D341Med (cell line): Measurements from ENCODE around the gene MYL11.
"Not testable (repeated sequence)": the region's sequence is repeated elsewhere in the genome, so short reads cannot be mapped to it uniquely, and the experiment has no call there.

Experiments
- DNase-seq: peaks from one replicate; pipeline ENCODE4 v3.0.0; 2012; ENCODE audit warnings: low spot score

Gene MYL11

DNA sequence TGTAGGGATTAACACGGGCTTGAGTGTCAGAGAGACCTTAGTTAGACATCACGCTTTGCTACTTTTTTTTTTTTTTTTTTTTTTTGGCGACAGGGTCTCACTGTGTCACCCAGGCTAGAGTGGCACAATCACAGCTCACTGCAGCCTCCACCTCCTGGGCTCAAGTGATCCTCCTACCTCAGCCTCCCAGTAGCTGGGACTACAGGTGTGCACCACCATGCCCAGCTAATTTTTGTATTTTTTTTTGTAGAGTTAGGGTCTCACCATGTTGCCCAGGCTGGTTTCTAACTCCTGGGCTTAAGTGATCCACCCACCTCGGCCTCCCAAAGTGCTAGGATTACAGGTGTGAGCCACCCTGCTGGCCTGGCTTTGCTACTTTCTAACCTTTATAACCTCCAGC, 22.0 kb downstream of the MYL11 start:
- DNase-seq, result not testable (repeated sequence)

DNA sequence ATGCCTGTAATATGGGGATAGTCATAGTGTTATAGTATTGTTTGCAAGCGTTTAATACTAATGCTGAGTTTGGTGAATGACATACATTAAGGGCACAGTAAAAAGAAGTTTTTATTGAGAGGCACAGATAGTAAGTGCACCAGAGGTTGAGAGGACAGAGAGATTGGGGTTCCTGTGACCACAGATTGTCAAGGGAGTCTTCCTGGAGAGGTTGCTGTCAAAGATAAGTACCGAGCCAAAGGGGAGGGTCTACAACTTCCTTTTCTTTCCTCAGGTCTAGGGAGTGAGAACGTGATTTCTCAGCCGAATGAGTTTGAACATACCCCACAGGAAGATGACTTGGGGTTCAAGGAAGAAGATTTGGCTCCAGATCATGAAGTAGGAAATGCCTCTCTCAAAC, 22.5 kb downstream of the MYL11 start:
- DNase-seq, result no peak

DNA sequence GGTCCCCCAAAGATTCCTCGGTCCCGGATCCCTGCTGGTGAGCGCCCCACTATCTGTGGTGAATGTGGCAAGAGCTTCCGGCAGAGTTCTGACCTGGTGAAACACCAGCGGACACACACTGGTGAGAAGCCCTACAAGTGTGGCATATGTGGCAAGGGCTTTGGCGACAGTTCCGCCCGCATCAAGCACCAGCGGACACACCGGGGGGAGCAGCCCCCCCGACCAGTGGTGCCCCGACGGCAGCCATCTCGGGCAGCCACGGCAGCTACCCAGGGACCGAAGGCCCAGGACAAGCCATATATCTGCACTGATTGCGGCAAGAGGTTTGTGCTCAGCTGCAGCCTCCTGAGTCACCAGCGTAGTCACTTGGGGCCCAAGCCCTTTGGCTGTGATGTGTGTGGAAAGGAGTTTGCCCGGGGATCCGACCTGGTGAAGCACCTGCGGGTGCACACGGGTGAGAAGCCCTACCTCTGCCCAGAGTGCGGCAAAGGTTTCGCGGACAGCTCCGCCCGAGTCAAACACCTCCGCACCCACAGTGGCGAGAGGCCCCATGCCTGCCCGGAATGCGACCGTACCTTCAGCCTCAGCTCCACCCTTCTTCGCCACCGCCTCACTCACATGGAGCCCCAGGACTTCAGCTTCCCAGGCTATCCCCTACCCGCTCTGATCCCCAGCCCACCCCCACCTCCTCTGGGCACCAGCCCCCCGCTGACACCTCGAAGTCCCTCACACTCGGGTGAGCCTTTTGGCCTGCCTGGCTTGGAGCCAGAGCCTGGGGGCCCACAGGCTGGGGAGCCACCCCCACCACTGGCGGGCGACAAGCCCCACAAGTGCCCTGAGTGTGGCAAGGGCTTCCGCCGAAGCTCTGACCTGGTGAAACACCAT, 23.4 kb downstream of the MYL11 start:
- DNase-seq, result no peak

DNA sequence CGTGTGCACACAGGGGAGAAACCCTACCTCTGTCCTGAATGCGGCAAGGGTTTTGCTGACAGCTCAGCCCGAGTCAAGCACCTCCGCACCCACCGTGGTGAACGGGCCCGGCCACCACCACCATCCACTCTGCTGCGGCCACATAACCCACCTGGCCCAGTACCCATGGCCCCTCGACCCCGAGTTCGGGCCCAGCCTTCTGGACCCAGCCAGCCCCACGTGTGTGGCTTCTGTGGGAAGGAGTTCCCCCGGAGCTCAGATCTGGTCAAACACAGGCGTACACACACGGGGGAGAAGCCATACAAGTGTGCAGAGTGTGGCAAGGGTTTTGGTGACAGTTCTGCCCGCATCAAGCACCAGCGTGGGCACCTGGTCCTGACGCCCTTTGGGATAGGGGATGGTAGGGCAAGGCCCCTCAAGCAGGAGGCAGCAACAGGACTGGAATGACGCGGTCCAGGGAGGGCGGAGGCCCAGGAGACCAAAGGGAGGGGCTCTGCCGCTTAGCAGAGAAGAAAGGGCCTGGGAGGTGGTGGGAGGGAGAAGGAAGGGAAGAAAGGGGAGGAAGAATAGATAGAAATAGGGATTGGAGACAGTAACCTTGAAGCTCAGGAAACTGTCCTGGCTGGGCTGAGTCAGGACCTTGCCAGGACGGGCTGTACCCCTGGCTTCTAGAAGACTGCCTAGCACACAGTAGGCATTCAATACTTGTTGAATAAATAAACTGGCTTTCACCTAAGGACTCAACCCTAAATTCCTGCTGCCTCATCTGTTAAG, 24.2 kb downstream of the MYL11 start:
- no peak for DNase-seq

DNA sequence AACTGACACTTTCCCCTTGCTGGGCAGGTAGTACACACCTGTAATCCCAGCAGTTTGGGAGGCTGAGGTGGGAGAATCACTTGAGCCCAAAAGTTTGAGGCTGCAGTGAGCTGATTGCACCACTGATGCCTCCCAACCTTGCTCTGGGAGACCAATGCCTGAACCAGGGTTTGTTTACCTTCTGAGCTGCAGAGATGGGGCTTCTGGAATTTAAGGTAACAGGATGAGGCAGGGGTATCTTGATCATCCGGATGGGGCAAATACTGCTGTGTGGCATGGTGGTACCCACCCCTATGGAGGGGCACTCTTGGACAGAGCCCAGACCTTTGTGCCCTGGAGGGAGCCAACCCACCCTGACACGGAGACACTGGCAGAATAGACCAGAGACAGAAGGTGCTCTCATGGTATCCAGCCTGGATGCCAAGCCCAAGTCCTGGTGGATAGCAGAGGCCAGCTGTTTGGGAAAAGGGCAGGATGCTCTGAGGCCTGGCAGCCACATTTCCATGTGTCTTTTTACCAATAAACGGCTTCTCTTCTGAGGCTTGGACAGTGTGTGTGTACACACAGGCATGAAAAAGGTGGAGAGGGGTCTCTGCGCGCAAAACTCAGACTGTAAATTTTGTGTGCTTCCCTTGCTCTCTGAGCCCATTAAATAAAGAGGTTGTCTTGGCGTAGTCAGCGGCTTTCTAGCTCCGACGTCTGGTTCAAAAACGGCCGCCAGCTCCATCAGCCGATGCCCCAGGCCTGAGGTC, 25.0 kb downstream of the MYL11 start:
- no peak for DNase-seq

DNA sequence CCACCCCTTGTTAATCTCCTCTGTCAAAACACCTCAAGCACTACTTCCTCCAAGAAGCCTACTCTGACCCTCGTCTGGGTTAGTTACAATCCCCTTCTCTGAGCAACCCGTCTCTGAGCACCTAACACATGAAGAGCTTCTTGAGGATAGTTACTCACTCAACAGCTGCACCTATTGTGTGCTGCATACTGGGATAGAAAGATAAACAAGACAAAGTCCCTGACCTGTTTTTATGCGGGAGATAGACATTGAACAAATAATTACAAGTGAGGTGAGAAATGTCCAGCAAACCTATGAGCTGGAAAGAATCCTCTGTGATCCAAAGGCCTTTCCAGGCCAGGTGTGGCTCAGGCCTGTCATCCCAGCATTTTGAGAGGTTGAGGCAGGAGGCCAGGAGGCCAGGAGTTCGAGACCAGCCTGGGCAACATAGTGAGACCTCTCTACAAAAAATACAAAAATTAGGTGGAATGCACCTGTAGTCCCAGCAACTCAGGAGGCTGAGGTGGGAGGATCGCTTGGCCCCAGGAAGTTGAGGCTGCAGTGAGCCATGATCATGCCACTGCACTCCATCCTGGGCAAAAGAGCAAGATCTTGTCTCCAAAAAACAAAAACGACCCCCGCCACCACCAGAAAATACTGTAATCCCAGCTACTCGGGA, 27.3 kb downstream of the MYL11 start:
- DNase-seq, result no peak

DNA sequence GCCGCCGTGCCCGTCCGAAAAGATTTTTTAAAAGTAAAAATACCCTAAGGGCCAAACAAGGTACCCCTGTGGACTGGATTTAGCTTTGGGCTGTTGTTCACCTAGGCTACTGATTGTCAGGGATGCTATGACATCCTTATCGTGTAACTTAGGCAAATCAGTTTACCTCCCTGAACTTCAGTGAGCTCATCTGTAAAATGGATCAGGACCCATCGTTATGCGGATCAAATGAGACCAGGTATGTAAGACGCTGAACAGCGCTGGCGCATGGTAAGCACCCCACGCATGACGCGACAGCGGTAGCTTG, 32.1 kb downstream of the MYL11 start:
- DNase-seq, result no peak

DNA sequence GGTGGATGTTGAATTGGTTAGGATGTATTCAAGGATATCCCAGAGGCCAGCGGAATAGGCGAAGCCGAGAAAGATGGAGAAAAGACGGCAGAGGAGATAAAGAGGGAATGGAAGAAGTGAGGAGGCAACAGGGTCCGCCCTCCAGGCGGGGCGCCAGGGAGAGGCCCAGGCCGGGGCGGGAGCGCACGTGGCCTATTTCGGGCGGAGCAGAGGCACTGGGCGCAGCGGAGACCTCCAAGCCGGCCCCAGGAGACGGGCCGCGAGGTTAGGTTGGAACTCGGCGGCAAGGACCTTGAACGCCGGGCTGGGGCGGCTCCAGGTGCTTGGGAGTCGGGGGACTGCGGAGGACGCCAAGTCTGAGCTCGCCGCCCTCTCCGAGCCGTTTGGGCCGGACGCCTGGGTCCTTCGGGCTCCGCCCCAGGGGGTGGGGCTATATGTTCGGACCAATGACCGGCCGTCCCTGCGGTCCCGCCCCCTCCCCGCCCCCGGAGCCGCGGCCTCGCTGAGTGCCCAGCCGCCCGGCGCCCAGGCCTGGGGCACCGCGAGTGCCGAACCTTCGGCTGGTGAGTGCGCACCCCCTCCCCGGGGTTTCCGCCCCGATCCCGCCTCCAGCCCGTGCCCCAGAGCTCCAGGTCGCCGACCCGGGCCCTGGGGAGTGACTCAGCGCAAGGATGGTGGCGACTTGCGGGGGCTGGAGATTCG, 32.7 kb downstream of the MYL11 start, which contains the start of gene ZNF771:
ZNF771 (plus strand) TSS at position 505 of the 702 bp plus-strand sequence. CDS start 448 bp downstream, outside the sequence.
- DNase-seq, result peak; percentile 93

DNA sequence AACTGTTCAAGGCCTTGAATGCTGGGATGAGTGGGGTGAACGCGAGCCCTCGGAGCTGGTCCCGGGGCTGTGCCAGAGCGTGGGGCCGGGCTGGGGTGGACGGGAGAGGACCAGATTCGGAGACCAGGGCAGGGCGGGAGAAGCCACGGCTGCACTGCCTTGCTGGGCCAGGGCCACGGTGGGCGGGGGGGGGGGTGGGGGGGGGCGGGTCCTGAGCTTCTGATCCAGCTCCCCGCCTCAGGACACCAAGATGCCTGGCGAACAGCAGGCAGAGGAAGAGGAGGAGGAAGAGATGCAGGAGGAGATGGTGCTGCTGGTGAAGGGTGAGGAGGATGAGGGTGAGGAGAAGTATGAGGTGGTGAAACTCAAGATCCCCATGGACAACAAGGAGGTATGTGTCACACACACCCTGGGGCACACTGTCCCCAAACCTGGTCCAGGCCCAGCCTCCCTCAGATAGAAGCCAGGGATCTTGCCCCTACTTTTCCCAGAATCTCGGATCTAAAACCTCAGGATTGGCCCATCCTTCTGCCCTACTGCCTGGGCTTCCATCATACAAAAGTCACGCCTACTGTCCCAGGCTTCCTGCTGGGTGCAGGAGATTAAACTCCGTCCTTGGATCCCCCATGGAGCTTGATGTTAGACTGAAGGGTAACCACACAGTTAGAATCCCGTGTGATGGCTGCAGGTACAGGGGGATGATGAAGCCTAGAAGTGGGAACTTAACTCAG, 33.4 kb downstream of the MYL11 start:
- peak; percentile 52 for DNase-seq

DNA sequence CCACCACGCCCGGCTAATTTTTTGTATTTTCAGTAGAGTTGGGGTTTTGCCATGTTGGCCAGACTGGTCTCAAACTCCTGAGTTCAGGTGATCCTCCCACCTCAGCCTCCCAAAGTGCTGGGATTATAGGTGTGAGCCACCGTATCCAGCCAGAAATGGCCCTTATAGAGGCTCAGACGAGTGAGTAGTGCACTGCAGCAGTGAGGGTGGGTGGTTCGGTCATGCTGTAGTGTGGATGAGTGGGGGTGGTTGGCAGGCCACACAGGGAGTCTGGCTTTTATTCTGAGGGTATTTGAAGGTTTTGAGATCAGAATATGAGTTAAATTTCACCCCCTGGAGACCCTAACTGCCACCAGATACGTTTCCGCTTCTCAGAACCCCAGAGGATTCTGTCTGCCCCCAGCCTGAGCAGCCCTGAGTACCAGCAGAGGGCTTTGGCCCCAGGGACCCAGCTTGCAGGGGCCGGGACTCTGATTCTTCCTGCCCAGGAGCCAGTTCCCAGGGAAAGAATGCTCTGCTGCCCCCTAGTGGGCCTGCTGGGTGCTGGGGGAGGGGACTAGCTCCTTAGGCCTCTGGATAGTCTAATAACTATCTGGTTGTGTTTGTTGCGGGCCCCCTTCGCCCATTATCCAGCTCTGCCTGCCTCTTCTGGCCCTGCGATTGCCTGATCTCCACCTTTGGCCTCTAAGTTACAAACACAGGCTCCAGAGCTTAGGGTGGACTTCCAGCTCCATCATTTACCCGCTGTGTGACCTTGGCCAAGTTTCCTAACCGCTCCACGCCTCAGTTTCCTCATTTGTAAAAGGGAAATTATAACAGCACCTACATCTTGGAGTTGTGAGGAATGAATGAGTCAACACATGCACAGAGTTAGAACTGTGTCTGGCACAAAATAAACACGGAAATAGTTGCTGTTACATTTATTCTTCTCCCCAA, 34.8 kb downstream of the MYL11 start:
- DNase-seq, result peak; percentile 88

DNA sequence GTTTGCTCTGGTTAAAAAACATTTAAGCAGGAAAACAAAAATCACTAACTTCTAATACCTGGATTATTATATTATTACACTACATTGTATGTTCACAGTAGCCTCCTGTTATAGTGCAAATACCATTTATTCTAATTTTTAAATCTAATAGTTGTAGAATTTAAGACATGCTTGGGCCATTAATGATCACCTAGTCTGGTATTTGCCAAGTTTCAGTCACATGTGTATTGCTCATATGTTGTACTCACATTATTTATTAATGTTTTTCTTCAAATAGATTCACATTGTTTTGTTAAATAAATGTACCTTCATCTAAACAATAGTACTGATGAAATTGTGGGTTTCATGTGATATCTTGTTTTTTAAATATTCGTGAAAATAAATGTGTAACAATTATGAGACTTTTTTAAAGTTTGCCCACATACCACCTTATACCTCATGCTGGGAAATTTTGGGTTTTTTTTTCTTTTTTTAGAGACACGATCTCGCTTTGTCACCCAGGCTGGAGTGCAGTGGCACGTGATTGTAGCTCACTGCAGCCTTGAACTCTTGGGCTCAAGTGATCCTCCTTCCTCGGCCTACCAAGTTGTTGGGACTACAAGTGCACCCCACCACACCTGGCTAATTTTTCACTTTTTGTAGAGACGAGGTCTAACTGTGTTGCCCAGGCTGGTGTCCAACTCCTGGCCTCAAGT, 38.7 kb downstream of the MYL11 start:
- no peak for DNase-seq

DNA sequence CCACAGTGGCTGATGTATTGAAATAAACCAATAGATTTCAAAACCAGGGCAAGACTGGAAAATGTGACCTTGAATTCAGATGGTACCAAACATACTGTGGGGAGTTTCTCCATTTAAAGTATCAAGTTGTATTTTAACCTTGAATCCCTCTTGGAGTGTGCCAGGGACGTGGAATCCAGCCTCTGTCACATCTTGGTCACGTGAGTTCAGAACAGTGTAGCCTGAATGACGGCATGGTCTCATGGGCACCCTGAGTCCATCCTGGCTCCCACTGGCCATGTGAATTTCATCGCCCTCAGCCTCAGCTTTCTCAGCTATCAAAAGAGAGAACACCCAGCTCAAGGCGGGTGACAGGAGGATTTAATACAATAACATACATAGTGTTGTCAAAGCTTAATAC, 39.6 kb downstream of the MYL11 start:
- no peak for DNase-seq

DNA sequence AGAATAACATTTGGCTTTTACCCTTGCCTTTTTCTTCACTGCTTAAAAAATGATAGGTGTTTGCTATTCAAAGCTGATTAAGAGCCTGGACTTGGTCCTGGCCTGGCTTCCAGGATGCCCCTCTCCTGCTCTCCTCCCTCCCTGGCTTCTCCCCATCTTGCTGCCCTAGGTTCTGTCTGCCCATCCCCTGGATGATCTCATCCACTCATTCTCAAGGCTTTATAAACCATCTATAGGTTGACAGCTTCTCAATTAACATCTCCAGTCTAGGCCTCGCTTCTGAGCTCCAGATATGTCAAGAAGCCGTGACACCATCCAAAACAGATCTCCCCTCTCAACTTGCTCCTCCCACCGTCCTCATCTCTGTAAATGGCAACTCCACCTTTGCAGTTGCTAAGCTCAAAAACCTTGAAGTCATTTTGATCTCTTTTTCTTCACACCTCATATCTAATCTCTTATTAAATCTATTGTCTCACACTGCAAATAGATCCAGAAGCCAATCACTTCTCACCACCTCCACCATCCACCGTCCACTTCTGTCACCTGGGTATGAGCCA, 41.5 kb downstream of the MYL11 start:
- DNase-seq, result no peak

DNA sequence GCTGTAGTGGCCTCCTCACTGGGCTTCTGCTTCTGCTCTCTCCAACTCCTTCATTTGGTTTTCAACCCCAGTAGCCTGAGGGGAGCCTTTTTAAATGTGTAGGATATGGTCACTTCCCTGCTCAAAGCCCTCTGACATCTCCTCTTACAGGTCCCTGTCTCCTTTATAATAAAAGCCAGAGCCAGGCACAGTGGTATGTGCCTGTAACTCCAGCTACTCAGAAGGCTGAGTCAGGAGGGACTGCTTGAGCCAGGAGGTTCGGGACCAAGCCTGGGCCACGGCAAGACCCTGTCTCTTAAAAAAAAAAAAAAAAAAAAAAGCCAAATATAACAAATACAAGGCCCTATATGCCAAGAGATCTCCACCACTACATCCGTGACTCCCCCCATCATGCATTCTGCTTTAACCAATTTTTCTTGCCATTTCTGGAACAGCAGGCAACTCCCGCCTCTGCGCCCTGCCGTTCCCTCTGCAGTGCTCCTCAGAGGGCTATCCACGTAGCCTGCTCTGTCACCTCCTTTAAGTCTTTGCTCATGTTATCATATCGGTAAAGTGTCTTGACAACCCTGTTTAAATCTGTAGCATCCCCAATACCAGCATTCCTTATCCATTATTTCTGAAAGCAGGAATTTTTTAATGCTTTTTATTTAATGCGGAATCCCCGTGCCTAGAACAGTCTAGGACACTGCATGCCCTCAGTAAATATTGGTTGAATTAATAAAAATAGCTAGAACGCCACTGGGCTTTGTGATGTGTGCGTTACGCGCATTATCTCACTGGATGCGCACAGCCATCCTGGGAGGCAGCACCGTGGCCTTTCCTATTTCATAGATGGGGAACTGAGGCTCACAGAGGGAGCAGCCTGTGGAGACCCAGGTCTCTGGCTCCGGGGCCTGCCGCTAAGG, 42.3 kb downstream of the MYL11 start:
- DNase-seq, result no peak

DNA sequence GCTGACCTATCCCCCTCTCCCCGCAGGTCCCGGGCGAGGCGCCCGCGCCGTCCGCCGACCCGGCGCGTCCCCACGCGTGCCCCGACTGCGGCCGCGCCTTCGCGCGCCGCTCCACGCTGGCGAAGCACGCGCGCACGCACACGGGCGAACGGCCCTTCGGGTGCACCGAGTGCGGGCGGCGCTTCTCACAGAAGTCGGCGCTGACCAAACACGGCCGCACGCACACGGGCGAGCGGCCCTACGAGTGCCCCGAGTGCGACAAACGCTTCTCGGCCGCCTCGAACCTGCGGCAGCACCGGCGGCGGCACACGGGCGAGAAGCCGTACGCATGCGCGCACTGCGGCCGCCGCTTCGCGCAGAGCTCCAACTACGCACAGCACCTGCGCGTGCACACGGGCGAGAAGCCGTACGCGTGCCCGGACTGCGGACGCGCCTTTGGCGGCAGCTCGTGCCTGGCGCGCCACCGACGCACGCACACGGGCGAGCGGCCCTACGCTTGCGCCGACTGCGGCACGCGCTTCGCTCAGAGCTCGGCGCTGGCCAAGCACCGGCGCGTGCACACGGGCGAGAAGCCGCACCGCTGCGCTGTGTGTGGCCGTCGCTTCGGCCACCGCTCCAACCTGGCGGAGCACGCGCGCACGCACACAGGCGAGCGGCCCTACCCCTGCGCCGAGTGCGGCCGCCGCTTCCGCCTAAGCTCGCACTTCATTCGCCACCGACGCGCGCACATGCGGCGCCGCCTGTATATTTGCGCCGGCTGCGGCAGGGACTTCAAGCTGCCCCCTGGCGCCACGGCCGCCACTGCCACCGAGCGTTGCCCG, 43.1 kb downstream of the MYL11 start:
- DNase-seq, result peak; percentile 92

DNA sequence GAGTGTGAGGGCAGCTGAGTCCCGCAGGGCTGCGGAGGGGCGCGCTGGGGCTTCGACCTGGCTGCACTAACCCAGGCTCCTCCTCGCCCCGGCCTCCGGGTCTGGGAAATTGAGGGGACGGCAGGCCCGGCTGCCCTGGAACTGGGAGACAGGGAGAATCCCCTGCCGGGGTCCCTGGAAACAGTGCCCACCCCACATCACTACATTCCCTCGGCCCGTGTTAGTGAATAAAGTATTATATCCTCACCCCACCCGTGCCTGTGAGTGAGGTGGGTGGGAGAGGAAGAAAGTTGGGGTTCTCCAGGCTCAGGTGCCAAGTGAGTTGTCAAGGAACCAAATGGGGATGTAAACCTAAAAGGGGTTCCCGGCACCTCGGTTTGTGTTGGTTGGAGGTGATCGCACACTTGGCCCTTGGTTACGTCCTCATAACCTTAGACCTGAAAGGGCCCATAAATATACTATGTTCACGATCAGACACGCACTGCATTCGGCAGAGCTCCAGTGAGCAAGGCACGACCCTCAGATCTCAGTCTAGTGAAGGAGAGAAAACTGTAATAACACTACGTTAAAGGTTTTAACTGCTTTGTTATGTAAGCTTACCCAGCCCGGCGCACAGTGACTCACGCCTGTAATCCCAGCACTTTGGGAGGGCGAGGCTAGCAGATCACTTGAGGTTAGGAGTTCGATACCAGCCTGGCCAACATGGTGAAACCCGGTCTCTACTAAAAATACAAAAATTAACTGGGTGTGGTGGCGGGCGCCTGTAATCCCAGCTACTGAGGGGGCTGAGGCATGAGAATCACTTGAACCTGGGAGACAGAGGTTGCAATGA, 44.0 kb downstream of the MYL11 start:
- no peak for DNase-seq
